Hepatocyte (in vitro differentiated cells): ENCODE measurements around the gene GP1BB. TPM values are rescaled to one million over a fixed set of nuclear protein-coding genes. Genes with fewer than 3 reads are reported as not detected.

ENCODE experiments used
- DNase-seq: peaks from one replicate; pipeline ENCODE4 v3.0.0-alpha.2; 2016; ENCODE audit warnings: low spot score
- H2AFZ ChIP-seq: fragments of 200-600 bp; sonication (generic); 2 replicates; pipeline ENCODE4 v1.6.0; 2016; ENCODE audit warnings: antibody characterized with exemption, mild to moderate bottlenecking
- H3K27ac ChIP-seq: fragments of 200-600 bp; sonication (generic); 2 replicates; pipeline ENCODE4 v1.5.1; 2016; ENCODE audit warnings: mild to moderate bottlenecking
- H3K27me3 ChIP-seq: fragments of 200-600 bp; sonication (generic); 2 replicates; pipeline ENCODE4 v1.6.1; 2016
- H3K36me3 ChIP-seq: fragments of 200-600 bp; sonication (generic); replicated peaks from 2 replicates; pipeline ENCODE4 v1.5.1; 2016; ENCODE audit warnings: low read depth; ENCODE audit not compliant: insufficient read depth
- H3K4me1 ChIP-seq: fragments of 200-600 bp; sonication (generic); 2 replicates; pipeline ENCODE4 v1.5.1; 2016; ENCODE audit warnings: mild to moderate bottlenecking, moderate library complexity; ENCODE audit not compliant: insufficient read depth
- H3K4me2 ChIP-seq: fragments of 200-600 bp; sonication (generic); 2 replicates; pipeline ENCODE4 v1.6.0; 2016
- H3K4me3 ChIP-seq: fragments of 200-600 bp; sonication (generic); 2 replicates; pipeline ENCODE4 v1.5.1; 2016; ENCODE audit warnings: mild to moderate bottlenecking
- H3K79me2 ChIP-seq: fragments of 200-600 bp; sonication (generic); 2 replicates; pipeline ENCODE4 v1.6.0; 2017; ENCODE audit warnings: mild to moderate bottlenecking
- H3K9me2 ChIP-seq: fragments of 200-600 bp; sonication (generic); replicated peaks from 2 replicates; pipeline ENCODE4 v1.6.0; 2017; ENCODE audit warnings: mild to moderate bottlenecking; ENCODE audit not compliant: insufficient read depth
- H3K9me3 ChIP-seq: fragments of 200-600 bp; sonication (generic); 2 replicates; pipeline ENCODE4 v1.5.1; 2016; ENCODE audit warnings: low read depth, mild to moderate bottlenecking
- H4K20me1 ChIP-seq: fragments of 200-600 bp; sonication (generic); 2 replicates; pipeline ENCODE4 v1.6.0; 2016; ENCODE audit warnings: mild to moderate bottlenecking; ENCODE audit not compliant: insufficient read depth, poor library complexity, severe bottlenecking
- CTCF ChIP-seq: fragments of 200-600 bp; sonication (generic); IDR thresholded peaks from 2 replicates; pipeline ENCODE4 v1.5.1; 2016; ENCODE audit warnings: antibody characterized with exemption, mild to moderate bottlenecking; ENCODE audit not compliant: poor library complexity
- EZH2 ChIP-seq: fragments of 200-600 bp; sonication (generic); IDR thresholded peaks from 2 replicates; pipeline ENCODE4 v1.6.1; 2016; ENCODE audit warnings: antibody characterized with exemption, mild to moderate bottlenecking, borderline replicate concordance
- EZH2phosphoT487 ChIP-seq: fragments of 200-600 bp; sonication (generic); IDR thresholded peaks from one replicate; pipeline ENCODE4 v1.6.1; 2018; ENCODE audit warnings: antibody characterized with exemption, mild to moderate bottlenecking, low read depth, moderate library complexity; ENCODE audit not compliant: unreplicated experiment, severe bottlenecking
- WGBS: methylation state at CpG from one replicate; pipeline ENCODE4 v1.1.6; 2016; ENCODE audit warnings: low lambda C conversion rate; ENCODE audit errors: missing lambda C conversion rate; 5-methylcytosine and 5-hydroxymethylcytosine counted together
- polyA plus RNA-seq: library from polyadenylated mRNA; unstranded; fragments of >200 nt; fragmentation: Nextera tagmentation; extraction: Ambion mirVana; gene quantifications from 2 replicates; pipeline ENCODE4 v1.2.1, GENCODE V29; 2016
- total RNA-seq: library from RNA; depleted of rRNA; stranded (reverse); fragments of >200 nt; gene quantifications from 2 replicates; pipeline ENCODE4 v1.2.3, GENCODE V29; 2014

The GP1BB gene
- total and polyA plus RNA-seq, 2 experiments from 2014 or later, result 2.5 to 2.8 TPM

GRCh38 chr22:19727310-19728150, 4.2 kb downstream of the GP1BB start:
- Histone ChIP-seq H3K4me1 (peaks cover 11% of the 10 kb centered on the region), H3K9me3 (no peaks in the 10 kb centered on the region), H3K27me3 (peaks cover 39% of the 10 kb centered on the region), H3K36me3 (no peaks in the 10 kb centered on the region), H3K9me2 (no peaks in the 10 kb centered on the region), H4K20me1 (peaks cover 5% of the 10 kb centered on the region), H2AFZ (no peak overlapping the region), H3K4me3 (no peak overlapping the region), H3K4me2 (no peak overlapping the region), H3K79me2 (no peaks in the 10 kb centered on the region), H3K27ac (no peak overlapping the region)
- 82% methylated on average over 19 of the region's 61 CpGs for WGBS
- TF ChIP-seq EZH2phosphoT487, result no peak
- no peak for TF ChIP-seq CTCF
- no peak for TF ChIP-seq EZH2
- no peak for DNase-seq

- no peak overlapping the region for H2AFZ ChIP-seq
- peaks cover 32% of the 10 kb centered on the region for H3K27me3 ChIP-seq
- H4K20me1 ChIP-seq, result peaks cover 3% of the 10 kb centered on the region
- no peak for DNase-seq
- H3K9me2 ChIP-seq, result no peaks in the 10 kb centered on the region
- H3K79me2 ChIP-seq, result no peaks in the 10 kb centered on the region
- H3K9me3 ChIP-seq, result no peaks in the 10 kb centered on the region
- no peak overlapping the region for H3K27ac ChIP-seq
- H3K36me3 ChIP-seq, result no peaks in the 10 kb centered on the region
- TF ChIP-seq EZH2phosphoT487 (no peak), CTCF (no peak), EZH2 (no peak)
- H3K4me1 ChIP-seq, result peaks cover 6% of the 10 kb centered on the region
- WGBS, result 85% methylated on average over 6 of the region's 6 CpGs
- no peak overlapping the region for H3K4me2 ChIP-seq
- H3K4me3 ChIP-seq, result no peak overlapping the region
Observed at GRCh38 chr22:19728271-19728670, 4.9 kb downstream of the GP1BB start.

GRCh38 chr22:19728836-19729235, 5.5 kb downstream of the GP1BB start:
- no peaks in the 10 kb centered on the region for H3K36me3 ChIP-seq
- H2AFZ ChIP-seq, result no peak overlapping the region
- no peak overlapping the region for H3K27ac ChIP-seq
- H3K4me1 ChIP-seq, result peaks cover under 1% of the 10 kb centered on the region
- no peak overlapping the region for H3K4me2 ChIP-seq
- peaks cover 26% of the 10 kb centered on the region for H3K27me3 ChIP-seq
- no peaks in the 10 kb centered on the region for H4K20me1 ChIP-seq
- DNase-seq, result no peak
- H3K79me2 ChIP-seq, result no peaks in the 10 kb centered on the region
- H3K9me3 ChIP-seq, result no peaks in the 10 kb centered on the region
- no peak for TF ChIP-seq EZH2phosphoT487
- TF ChIP-seq CTCF, result no peak
- TF ChIP-seq EZH2, result no peak
- 77% methylated on average over 10 of the region's 10 CpGs for WGBS
- no peak overlapping the region for H3K4me3 ChIP-seq
- no peaks in the 10 kb centered on the region for H3K9me2 ChIP-seq
